Neural cell (in vitro differentiated cells): ENCODE results near the gene EFS. TPM values are rescaled to one million over a fixed set of nuclear protein-coding genes. Genes with fewer than 3 reads are reported as not detected.

Experiments used
- H2AFZ ChIP-seq: fragments of 200-600, 300-800 bp; sonication (generic), shearing (Covaris generic); 2 replicates; pipeline ENCODE4 v1.6.0; 2014; ENCODE audit warnings: low read depth, mild to moderate bottlenecking, antibody characterized with exemption, low read length, moderate library complexity
- H3F3A ChIP-seq: fragments of 200-600 bp; shearing (Covaris generic); 2 replicates; pipeline ENCODE4 v1.6.1; 2016; ENCODE audit warnings: mild to moderate bottlenecking, moderate library complexity, mixed read lengths, antibody characterized with exemption, low read length; ENCODE audit not compliant: insufficient read depth, poor library complexity, severe bottlenecking
- H3K27ac ChIP-seq: fragments of 200-600, 300-800 bp; sonication (generic), shearing (Covaris generic); 2 replicates; pipeline ENCODE4 v1.5.1; 2014; ENCODE audit warnings: mild to moderate bottlenecking, low read length, moderate library complexity
- H3K27me3 ChIP-seq: fragments of 300-800, 200-600 bp; sonication (generic), shearing (Covaris generic); 2 replicates; pipeline ENCODE4 v1.6.0; 2014; ENCODE audit warnings: mild to moderate bottlenecking, low read depth, low read length, moderate library complexity; ENCODE audit not compliant: insufficient read depth
- H3K36me3 ChIP-seq: fragments of 300-800, 200-600 bp; sonication (generic), shearing (Covaris generic); 2 replicates; pipeline ENCODE4 v1.5.1; 2014; ENCODE audit warnings: mild to moderate bottlenecking, antibody characterized with exemption, low read length, moderate library complexity; ENCODE audit not compliant: insufficient read depth
- H3K4me2 ChIP-seq: fragments of 300-800, 200-600 bp; sonication (generic), shearing (Covaris generic); 2 replicates; pipeline ENCODE4 v1.6.0; 2014; ENCODE audit warnings: mild to moderate bottlenecking, low read length
- H3K4me3 ChIP-seq: fragments of 300-800, 200-600 bp; sonication (generic), shearing (Covaris generic); 2 replicates; pipeline ENCODE4 v1.5.1; 2014; ENCODE audit warnings: mild to moderate bottlenecking, low read length, moderate library complexity
- H3K79me2 ChIP-seq: fragments of 200-600 bp; shearing (Covaris generic); replicated peaks from 2 replicates; pipeline ENCODE4 v1.6.0; 2014; ENCODE audit warnings: mild to moderate bottlenecking, low read length, moderate library complexity; ENCODE audit not compliant: insufficient read depth
- H3K9ac ChIP-seq: fragments of 300-800, 200-600 bp; sonication (generic), shearing (Covaris generic); 2 replicates; pipeline ENCODE4 v1.6.1; 2016; ENCODE audit warnings: mild to moderate bottlenecking, low read length, mixed read lengths
- H3K9me2 ChIP-seq: fragments of 200-600 bp; shearing (Covaris generic); 2 replicates; pipeline ENCODE4 v1.6.1; 2016; ENCODE audit warnings: mild to moderate bottlenecking, low read length, mixed read lengths; ENCODE audit not compliant: insufficient read depth
- H3K9me3 ChIP-seq: fragments of 200-600, 300-800 bp; sonication (generic), shearing (Covaris generic); 2 replicates; pipeline ENCODE4 v1.6.1; 2016; ENCODE audit warnings: mild to moderate bottlenecking, mixed run types, low read length, moderate library complexity, mixed read lengths
- H4K20me1 ChIP-seq: fragments of 200-600 bp; shearing (Covaris generic); 2 replicates; pipeline ENCODE4 v1.6.1; 2016; ENCODE audit warnings: mild to moderate bottlenecking, mixed run types; ENCODE audit not compliant: insufficient read depth
- EP300 ChIP-seq: fragments of 450-650 bp; conservative IDR thresholded peaks from 2 replicates; pipeline ENCODE4 v1.6.1; 2014; ENCODE audit warnings: antibody characterized with exemption, mild to moderate bottlenecking, moderate library complexity; ENCODE audit not compliant: poor library complexity, severe bottlenecking
- EZH2 ChIP-seq: fragments of 200-600, 300-800 bp; shearing (Covaris generic), sonication (generic); IDR thresholded peaks from 2 replicates; pipeline ENCODE4 v1.6.1; 2014; ENCODE audit warnings: antibody characterized with exemption, low read length, borderline replicate concordance, mild to moderate bottlenecking; ENCODE audit not compliant: insufficient read depth, poor library complexity, severe bottlenecking
- MXI1 ChIP-seq: fragments of 450-650 bp; conservative IDR thresholded peaks from 2 replicates; pipeline ENCODE4 v1.6.1; 2014; ENCODE audit warnings: antibody characterized with exemption, mild to moderate bottlenecking; ENCODE audit not compliant: poor library complexity, severe bottlenecking
- POLR2AphosphoS5 ChIP-seq: IDR thresholded peaks from 2 replicates; pipeline ENCODE4 v1.6.1; 2012
- RAD21 ChIP-seq: fragments of 450-650 bp; conservative IDR thresholded peaks from 2 replicates; pipeline ENCODE4 v1.6.1; 2014; ENCODE audit warnings: antibody characterized with exemption, mild to moderate bottlenecking, moderate library complexity
- SMC3 ChIP-seq: fragments of 450-650 bp; conservative IDR thresholded peaks from 2 replicates; pipeline ENCODE4 v1.6.1; 2014; ENCODE audit warnings: antibody characterized with exemption, mild to moderate bottlenecking, moderate library complexity; ENCODE audit not compliant: poor library complexity
- TAF1 ChIP-seq: IDR thresholded peaks from 2 replicates; pipeline ENCODE4 v1.6.1; 2012; ENCODE audit warnings: low read depth
- polyA plus RNA-seq: library from polyadenylated mRNA; depleted of rRNA; stranded (reverse); fragments of >200 nt; gene quantifications from 2 replicates; pipeline ENCODE4 v1.2.3, GENCODE V29; 2014
- TF ChIP-seq, protein P1 (sequence below): IDR thresholded peaks from 2 replicates; pipeline ENCODE4 v1.6.1; 2012; ENCODE audit warnings: borderline replicate concordance
- TF ChIP-seq, protein P2 (sequence below): fragments of 450-650 bp; IDR thresholded peaks from 2 replicates; pipeline ENCODE4 v1.5.1; 2014; ENCODE audit warnings: antibody characterized with exemption, mild to moderate bottlenecking, moderate library complexity; ENCODE audit not compliant: poor library complexity, severe bottlenecking

EFS gene
- polyA plus RNA-seq, 1 donor from 2014 or later, result 0.48 TPM

DNA sequence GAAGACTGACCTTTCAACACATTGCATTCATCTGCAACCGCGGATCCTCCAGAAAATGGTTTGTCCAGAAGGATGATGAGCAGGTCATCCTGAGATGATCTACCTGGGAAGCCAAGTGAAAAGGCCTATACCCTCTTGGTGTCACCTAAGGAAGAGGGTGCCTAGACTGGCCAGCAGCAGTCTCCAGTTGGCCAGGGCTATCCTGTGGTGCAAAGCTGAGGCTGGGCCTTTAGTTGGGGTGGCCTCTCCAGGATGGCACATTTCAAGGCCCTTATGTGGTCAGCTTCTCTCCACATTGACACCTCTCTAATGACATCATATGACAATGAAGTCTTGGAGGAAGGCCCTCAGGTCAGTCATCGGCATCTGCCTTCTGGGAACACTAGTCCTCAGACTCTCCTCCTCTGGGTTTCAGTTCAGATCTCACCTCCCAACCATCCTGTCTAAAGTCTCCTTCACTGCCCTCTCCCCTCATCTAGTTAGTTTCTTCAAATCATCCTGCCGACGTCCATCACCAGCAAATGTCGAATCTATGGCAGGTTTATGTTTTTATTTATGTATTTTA lies 9.0 kb downstream of the EFS start:
- Histone ChIP-seq H3K79me2 (no peaks in the 10 kb centered on the region), H3K9me3 (no peaks in the 10 kb centered on the region), H3K4me2 (no peak overlapping the region), H3K27me3 (no peaks in the 10 kb centered on the region), H3K9me2 (no peaks in the 10 kb centered on the region), H3K36me3 (no peaks in the 10 kb centered on the region), H4K20me1 (no peaks in the 10 kb centered on the region), H3K9ac (no peak overlapping the region), H3K27ac (no peak overlapping the region), H3F3A (no peaks in the 10 kb centered on the region), H2AFZ (no peak overlapping the region), H3K4me3 (no peak overlapping the region)
- TF ChIP-seq POLR2AphosphoS5 (no peak), RAD21 (no peak), EP300 (no peak), MXI1 (no peak), SMC3 (no peak), TAF1 (no peak), EZH2 (no peak)
- TF ChIP-seq, protein P1, sequence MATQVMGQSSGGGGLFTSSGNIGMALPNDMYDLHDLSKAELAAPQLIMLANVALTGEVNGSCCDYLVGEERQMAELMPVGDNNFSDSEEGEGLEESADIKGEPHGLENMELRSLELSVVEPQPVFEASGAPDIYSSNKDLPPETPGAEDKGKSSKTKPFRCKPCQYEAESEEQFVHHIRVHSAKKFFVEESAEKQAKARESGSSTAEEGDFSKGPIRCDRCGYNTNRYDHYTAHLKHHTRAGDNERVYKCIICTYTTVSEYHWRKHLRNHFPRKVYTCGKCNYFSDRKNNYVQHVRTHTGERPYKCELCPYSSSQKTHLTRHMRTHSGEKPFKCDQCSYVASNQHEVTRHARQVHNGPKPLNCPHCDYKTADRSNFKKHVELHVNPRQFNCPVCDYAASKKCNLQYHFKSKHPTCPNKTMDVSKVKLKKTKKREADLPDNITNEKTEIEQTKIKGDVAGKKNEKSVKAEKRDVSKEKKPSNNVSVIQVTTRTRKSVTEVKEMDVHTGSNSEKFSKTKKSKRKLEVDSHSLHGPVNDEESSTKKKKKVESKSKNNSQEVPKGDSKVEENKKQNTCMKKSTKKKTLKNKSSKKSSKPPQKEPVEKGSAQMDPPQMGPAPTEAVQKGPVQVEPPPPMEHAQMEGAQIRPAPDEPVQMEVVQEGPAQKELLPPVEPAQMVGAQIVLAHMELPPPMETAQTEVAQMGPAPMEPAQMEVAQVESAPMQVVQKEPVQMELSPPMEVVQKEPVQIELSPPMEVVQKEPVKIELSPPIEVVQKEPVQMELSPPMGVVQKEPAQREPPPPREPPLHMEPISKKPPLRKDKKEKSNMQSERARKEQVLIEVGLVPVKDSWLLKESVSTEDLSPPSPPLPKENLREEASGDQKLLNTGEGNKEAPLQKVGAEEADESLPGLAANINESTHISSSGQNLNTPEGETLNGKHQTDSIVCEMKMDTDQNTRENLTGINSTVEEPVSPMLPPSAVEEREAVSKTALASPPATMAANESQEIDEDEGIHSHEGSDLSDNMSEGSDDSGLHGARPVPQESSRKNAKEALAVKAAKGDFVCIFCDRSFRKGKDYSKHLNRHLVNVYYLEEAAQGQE, result no peak
- TF ChIP-seq, protein P2, sequence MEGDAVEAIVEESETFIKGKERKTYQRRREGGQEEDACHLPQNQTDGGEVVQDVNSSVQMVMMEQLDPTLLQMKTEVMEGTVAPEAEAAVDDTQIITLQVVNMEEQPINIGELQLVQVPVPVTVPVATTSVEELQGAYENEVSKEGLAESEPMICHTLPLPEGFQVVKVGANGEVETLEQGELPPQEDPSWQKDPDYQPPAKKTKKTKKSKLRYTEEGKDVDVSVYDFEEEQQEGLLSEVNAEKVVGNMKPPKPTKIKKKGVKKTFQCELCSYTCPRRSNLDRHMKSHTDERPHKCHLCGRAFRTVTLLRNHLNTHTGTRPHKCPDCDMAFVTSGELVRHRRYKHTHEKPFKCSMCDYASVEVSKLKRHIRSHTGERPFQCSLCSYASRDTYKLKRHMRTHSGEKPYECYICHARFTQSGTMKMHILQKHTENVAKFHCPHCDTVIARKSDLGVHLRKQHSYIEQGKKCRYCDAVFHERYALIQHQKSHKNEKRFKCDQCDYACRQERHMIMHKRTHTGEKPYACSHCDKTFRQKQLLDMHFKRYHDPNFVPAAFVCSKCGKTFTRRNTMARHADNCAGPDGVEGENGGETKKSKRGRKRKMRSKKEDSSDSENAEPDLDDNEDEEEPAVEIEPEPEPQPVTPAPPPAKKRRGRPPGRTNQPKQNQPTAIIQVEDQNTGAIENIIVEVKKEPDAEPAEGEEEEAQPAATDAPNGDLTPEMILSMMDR, result no peak

DNA sequence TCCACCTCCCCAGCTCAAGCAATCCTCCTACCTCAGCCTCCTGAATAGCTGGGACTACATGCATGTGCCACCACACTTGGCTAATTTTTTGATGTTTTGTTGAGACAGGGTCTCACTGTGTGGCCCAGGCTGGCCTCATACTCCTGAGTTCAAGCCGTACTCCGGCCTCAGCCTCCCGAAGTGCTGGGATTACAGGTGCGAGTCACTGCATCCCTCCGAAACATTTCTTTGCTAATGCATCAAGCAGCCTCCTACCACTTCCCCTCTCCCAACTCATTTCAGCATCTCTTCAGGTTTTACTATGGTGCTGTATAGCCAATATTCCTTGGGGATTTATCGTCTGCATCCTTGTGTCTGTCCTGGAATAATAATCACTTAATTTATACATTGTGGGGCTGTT lies 10.0 kb downstream of the EFS start:
- no peaks in the 10 kb centered on the region for H3K9me3 ChIP-seq
- no peak overlapping the region for H3K9ac ChIP-seq
- no peaks in the 10 kb centered on the region for H3K79me2 ChIP-seq
- H3K4me3 ChIP-seq, result no peak overlapping the region
- no peaks in the 10 kb centered on the region for H3K9me2 ChIP-seq
- no peak overlapping the region for H3K4me2 ChIP-seq
- TF ChIP-seq TAF1 (no peak), MXI1 (no peak), EZH2 (no peak), EP300 (no peak), SMC3 (no peak), RAD21 (no peak), POLR2AphosphoS5 (no peak)
- TF ChIP-seq, protein P2, result no peak
- TF ChIP-seq, protein P1, result no peak
- no peaks in the 10 kb centered on the region for H3K36me3 ChIP-seq
- no peak overlapping the region for H2AFZ ChIP-seq
- H3K27me3 ChIP-seq, result no peaks in the 10 kb centered on the region
- no peaks in the 10 kb centered on the region for H4K20me1 ChIP-seq
- no peak overlapping the region for H3K27ac ChIP-seq
- no peaks in the 10 kb centered on the region for H3F3A ChIP-seq
